GM21526 (cell line): ENCODE results near the gene ADGRL3.

ENCODE experiments used
- ATAC-seq: cut with Tn5 transposase; IDR thresholded peaks from one replicate; pipeline ENCODE4 v1.9.1; 2021; ENCODE audit warnings: moderate library complexity; ENCODE audit not compliant: unreplicated experiment, low FRiP score

Gene ADGRL3

GRCh38 chr4:61770456-61770855 is 570.3 kb downstream of the ADGRL3 start:
- no peak for ATAC-seq

- no peak for ATAC-seq
Measured at GRCh38 chr4:61771056-61771455, 570.9 kb downstream of the ADGRL3 start.

DNA sequence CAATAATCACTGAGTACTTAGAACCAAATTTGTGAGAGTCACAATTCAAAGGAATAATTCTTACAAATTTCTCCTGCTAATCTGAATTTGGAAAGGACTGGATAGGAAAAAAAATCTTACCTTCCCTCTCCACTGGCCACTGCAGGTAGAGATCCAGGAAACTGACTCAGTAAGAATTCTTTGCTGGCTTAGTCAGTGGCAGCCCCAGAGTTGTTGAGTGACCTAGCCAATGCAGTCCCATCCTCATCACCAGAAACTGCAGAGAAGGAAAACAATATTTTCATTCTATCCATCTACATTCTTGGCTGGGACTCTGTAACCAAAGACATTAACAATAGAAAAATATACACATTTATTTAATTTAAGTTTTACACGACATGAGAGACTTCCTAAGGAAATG is 572.0 kb downstream of the ADGRL3 start:
- ATAC-seq, result no peak

- ATAC-seq, result no peak
Measured at GRCh38 chr4:61773655-61774245, 573.6 kb downstream of the ADGRL3 start.

- ATAC-seq, result no peak
Measured at GRCh38 chr4:61782133-61782532, 582.0 kb downstream of the ADGRL3 start.

DNA sequence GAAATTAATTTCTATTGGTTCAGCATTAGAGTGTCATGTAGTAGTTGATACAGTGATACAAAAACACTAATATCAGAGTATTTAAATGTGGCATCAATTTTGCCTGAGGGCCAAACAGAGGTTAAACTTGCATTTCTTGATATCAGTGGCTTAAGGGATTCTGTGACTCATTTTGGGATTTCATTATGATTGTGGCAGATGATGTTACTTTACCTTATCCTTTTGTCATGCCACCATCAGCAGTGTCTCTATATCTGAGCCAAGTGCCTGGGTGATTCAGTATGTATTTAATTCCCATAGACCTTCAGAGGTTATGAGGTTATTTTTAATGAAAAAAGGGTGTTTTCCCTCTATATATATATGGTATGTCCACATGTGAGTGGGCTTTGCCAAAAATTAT is 582.9 kb downstream of the ADGRL3 start:
- no peak for ATAC-seq

DNA sequence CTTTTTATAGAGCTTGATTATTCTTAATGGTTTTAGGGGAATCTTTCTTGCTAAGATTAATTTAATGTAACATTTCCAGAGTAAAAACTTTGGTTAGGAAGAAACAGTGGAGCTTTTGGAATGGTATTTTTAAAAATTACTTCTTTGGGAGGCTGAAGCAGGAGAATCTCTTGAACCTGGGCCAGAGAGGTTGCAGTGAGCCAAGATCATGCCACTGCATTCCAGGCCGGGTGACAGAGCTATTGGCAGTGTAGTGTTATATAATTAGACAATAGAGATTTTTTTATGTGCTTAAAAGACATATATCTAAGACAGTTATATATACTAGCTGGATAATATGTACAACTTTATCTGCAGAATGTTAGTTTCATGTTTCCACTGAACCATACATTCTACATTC is 585.6 kb downstream of the ADGRL3 start:
- ATAC-seq, result no peak

DNA sequence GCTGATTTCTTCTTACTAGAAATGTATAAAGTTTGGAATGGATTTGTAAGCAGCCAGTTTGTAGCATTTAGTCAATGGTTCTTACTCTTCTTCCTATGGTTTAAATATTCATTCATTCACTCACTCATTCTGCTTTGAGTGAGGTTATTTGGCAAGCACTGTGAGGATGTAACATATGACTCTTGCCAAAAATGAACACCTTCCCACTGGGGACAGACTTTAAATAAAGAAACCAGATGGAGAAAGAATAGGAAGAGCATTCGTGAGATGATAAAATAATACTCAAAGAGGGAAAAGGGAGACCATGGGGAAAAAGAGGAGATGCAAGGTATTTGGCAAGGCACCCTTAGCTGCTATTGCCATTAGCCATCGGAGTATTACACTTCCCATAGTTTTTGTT is 586.1 kb downstream of the ADGRL3 start:
- ATAC-seq, result no peak

- ATAC-seq, result no peak
Measured at GRCh38 chr4:61795998-61796397, 595.9 kb downstream of the ADGRL3 start.

- no peak for ATAC-seq
Measured at GRCh38 chr4:61799794-61800193, 599.7 kb downstream of the ADGRL3 start.

GRCh38 chr4:61805227-61805626 is 605.1 kb downstream of the ADGRL3 start:
- no peak for ATAC-seq

DNA sequence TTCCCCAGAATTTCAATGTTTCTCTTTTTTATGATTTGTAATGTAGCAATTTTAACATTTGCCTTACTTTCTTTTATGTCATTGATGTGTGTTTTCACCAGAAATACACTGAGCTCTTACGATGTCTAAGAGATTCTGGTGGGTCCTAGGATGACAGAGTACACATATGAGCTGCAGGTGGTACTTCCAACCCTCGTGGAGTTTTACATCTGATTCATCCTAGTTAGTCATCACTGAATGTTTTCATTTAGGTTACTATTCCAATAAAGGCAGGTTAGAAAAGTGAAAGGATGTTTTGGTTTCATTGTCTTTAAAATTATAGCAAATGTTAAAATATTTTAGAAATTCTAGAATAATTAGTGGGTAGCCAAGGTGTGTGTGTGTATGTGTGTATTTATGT is 605.9 kb downstream of the ADGRL3 start:
- ATAC-seq, result no peak

DNA sequence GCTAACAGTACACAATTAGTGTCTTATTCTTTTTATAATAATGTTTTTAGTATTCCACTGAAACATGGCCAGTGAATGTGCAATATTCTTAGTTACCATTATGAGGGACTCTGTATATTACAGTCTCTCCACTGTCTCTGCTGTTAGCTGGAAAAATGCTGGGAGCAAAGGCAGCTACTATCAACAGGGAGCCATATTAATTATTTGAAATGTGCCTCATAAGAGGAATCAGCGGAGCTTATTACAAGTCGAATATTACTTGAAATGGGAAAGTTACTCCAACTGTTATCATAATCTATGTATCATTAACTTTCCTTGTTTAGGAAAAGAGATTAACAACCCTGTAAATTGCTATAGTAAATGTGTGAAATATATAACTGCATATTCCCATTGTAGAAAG is 612.0 kb downstream of the ADGRL3 start:
- no peak for ATAC-seq

GRCh38 chr4:61817071-61817470 is 616.9 kb downstream of the ADGRL3 start:
- ATAC-seq, result no peak

DNA sequence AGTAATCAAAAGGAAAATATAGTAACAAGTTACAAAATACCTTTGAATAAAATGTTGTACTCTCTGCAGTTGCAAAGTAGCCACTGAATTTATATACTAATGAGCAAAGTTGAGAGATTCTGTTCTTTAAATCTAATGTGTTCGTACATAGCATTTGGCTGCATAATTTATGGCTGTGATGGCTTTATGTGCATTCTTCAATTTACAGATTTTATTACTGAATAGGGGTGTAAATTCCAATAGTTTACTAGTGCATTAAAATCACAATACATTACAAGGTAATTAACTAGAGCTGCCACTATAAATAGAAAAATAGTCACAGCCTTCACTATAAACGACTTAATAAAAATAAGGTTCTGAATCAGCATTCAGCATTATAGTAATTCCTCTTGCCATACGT is 620.0 kb downstream of the ADGRL3 start:
- no peak for ATAC-seq

DNA sequence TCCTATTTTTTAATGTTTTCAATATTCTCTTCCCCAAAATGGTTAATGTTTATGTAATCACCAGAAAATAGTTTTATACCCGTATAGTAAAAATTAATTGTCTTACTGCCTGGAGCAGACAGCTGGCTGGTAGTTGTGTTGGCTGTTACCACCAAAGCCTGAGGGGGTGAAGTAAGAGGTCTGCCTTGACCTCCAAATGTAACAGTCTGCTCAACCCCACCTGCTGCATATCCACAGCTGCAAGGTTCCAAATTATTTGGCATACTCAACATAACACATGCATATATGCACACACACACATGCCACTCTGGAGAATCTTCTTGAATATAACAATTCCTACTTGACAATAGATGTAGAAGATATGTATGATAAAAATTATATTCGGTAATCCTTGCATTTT is 624.3 kb downstream of the ADGRL3 start:
- no peak for ATAC-seq

DNA sequence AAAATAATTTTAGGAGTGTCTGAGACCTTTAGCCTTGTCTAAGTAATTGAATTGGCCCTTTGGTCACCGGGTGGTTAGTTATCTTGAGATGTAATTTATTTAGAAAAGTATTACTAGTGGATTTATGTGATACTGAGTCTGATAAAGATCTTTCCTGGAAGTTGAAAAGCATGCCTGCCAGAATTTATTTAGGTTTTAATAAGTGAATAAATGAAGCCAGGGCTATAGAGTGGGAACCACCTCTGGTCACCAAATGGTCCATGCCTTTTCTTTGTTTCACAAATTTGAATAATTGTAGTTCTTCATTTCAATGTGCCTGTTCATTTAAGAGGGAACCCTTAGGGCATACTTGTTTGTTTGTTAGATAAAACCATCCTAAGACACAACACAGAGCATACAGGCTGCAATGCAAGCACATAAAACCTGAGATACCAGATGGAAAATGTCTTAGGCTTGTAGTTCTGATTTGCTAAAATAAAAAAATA is 627.8 kb downstream of the ADGRL3 start:
- ATAC-seq, result no peak

DNA sequence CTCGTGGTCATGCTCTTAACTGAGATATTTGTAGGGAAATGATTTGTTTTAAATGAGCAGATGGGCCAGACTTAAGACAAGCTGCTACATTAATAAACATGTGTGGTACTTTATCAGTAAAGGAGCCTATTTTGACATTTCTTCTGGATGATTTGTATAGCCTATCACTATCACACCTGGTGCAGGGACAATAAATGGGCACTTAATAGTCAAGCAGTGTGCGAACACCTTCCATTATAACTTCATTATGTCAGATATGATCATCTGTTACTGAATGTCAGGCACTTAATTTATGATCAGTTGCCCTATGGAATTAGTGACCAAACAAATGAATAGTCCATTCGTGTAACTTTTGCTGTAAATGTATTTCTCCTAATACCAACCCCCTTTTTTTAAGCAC is 628.8 kb downstream of the ADGRL3 start:
- ATAC-seq, result no peak

- ATAC-seq, result no peak
Measured at GRCh38 chr4:61831987-61832386, 631.9 kb downstream of the ADGRL3 start.

GRCh38 chr4:61837395-61837794 is 637.3 kb downstream of the ADGRL3 start:
- ATAC-seq, result no peak

DNA sequence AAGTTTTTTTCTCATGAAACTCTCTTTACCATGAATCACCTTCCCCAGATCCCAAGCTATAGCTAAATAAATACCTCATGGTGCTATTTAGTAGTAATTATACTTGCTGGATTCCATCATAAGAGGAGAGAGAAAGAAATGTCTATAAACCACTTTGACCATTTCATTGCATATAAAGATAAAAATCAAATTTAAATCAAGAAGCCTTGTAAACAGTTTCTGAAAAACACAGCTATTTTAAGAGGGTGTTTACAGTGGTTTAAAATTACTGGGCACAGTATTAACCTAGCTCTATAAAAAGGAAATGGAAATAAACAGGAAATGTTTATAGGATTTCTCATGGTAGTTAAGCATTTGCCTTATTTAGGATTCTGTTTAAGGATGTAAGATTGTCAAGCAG is 637.9 kb downstream of the ADGRL3 start:
- ATAC-seq, result no peak

- no peak for ATAC-seq
Measured at GRCh38 chr4:61841714-61842113, 641.6 kb downstream of the ADGRL3 start.

- ATAC-seq, result no peak
Measured at GRCh38 chr4:61851126-61851525, 651.0 kb downstream of the ADGRL3 start.
